Measurements from ENCODE around the gene SORCS3. TPM values are rescaled to one million over a fixed set of nuclear protein-coding genes. Genes with fewer than 3 reads are reported as not detected.
A peak's percentile ranks its signal among the peaks of the same experiment; 100 is the strongest.

Gene SORCS3
- total RNA-seq, 2 experiments from 2014 or later: not detected

- Mint-ChIP-seq H3K4me3 (no peak overlapping the region), H3K9me3 (ENCODE audit: insufficient read depth) (no peaks in the 10 kb centered on the region), H3K27ac (no peak overlapping the region), H3K36me3 (ENCODE audit: low read depth) (no peaks in the 10 kb centered on the region), H3K27me3 (ENCODE audit: low read depth) (peaks cover 2% of the 10 kb centered on the region), H3K4me1 (ENCODE audit: low read depth) (no peaks in the 10 kb centered on the region)
- POLR2A ChIA-PET: no interaction called here
- CTCF ChIA-PET: no interaction called here
- ATAC-seq (no peak), DNase-seq (no peak)
Observed at GRCh38 chr10:104796823-104797222, 155.7 kb downstream of the SORCS3 start.

DNA sequence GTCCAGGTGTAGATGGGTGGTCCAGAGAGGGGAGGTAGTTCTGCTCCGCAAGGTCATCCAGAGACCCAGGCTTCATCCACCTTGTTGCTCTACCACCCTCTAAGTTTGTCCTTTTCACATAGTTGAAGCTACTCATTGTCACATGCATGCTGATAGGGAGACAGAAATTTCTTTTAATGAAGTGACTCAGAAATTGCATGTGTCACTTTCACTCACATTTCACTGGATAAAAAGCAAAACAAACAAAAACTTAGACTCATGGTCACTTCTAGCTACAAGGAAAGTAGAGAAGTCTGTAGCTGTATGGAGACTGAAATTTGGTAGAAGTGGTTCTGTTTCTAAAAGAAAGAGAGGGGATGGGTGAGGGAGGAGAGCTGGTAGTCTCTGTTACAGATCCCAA is 161.9 kb downstream of the SORCS3 start:
- ChIA-PET CTCF (no interaction called here), POLR2A (no interaction called here)
- Mint-ChIP-seq H3K4me1 (ENCODE audit: low read depth) (no peaks in the 10 kb centered on the region), H3K27ac (no peak overlapping the region), H3K4me3 (no peak overlapping the region), H3K36me3 (ENCODE audit: low read depth) (no peaks in the 10 kb centered on the region), H3K27me3 (ENCODE audit: low read depth) (peaks cover 2% of the 10 kb centered on the region), H3K9me3 (ENCODE audit: insufficient read depth) (no peaks in the 10 kb centered on the region)
- DNase-seq (no peak), ATAC-seq (no peak)

GRCh38 chr10:104804880-104805279 is 163.8 kb downstream of the SORCS3 start:
- no peaks in the 10 kb centered on the region for H3K9me3 Mint-ChIP-seq (ENCODE audit: insufficient read depth)
- H3K4me3 Mint-ChIP-seq: no peak overlapping the region
- peaks cover 5% of the 10 kb centered on the region for H3K4me1 Mint-ChIP-seq (ENCODE audit: low read depth)
- DNase-seq (no peak), ATAC-seq (no peak)
- no peaks in the 10 kb centered on the region for H3K27me3 Mint-ChIP-seq (ENCODE audit: low read depth)
- no peak overlapping the region for H3K27ac Mint-ChIP-seq
- no peaks in the 10 kb centered on the region for H3K36me3 Mint-ChIP-seq (ENCODE audit: low read depth)
- ChIA-PET CTCF (no interaction called here), POLR2A (no interaction called here)

DNA sequence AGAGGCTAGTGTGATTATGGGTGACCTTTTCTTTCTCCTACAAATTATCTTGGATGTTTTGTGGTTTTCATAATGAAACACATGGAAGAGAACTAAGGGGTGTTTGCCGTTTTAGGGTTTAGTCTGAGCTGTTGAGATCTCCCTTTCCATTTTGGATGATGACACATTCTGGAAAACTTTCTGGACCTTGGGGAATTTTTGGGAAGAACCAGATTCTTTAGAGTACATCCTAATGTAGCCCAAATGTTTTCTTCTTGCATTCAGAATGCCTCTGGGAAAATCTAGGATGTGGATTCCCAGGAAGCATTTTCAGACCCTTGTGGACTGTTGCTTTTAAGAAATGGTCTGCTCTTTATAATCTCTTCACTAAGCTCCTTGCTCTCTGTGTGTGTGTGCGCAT is 165.7 kb downstream of the SORCS3 start:
- no peaks in the 10 kb centered on the region for H3K27me3 Mint-ChIP-seq (ENCODE audit: low read depth)
- no peak overlapping the region for H3K4me3 Mint-ChIP-seq
- no peaks in the 10 kb centered on the region for H3K9me3 Mint-ChIP-seq (ENCODE audit: insufficient read depth)
- POLR2A ChIA-PET: no interaction called here
- H3K4me1 Mint-ChIP-seq (ENCODE audit: low read depth): peaks cover 5% of the 10 kb centered on the region
- H3K36me3 Mint-ChIP-seq (ENCODE audit: low read depth): no peaks in the 10 kb centered on the region
- no peak for ATAC-seq
- CTCF ChIA-PET: no interaction called here
- no peak for DNase-seq
- H3K27ac Mint-ChIP-seq: no peak overlapping the region

DNA sequence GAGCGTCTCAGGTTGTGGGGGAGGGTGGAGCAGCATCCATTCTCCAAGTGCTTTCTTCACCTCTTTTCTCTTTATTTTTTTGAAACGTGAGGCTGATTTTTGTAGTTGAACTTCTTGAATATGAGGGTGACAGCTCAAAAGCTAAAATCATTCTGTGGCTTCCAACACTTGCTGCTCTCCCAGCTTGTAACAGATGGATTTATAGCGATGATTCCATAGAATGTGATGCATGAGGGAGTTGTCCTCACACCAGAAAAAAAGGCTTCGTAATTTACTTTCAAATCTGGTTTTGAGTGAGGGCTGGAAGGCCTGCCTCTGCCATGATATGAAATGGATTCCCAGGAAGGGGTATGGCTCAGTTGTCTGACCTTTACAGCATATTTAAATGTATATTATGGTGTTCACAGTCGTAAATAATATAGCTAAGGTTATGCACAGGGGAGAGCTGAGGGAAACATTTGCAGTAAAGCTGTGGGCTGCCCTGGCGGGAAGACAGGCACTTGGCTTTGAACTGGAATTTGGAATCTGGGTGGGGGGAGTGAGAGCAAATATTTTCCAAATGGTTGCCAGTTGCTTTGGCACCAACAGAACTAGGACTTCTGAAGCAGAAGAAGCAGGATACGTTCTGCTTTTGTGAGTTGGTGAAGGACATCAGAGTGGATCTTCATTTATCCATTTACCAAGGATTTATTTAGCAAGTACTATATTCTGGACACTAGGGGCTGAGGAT is 166.7 kb downstream of the SORCS3 start:
- POLR2A ChIA-PET: no interaction called here
- peaks cover 5% of the 10 kb centered on the region for H3K4me1 Mint-ChIP-seq (ENCODE audit: low read depth)
- no peak overlapping the region for H3K4me3 Mint-ChIP-seq
- no peaks in the 10 kb centered on the region for H3K27me3 Mint-ChIP-seq (ENCODE audit: low read depth)
- no peak for DNase-seq
- ATAC-seq: no peak
- H3K36me3 Mint-ChIP-seq (ENCODE audit: low read depth): no peaks in the 10 kb centered on the region
- no peak overlapping the region for H3K27ac Mint-ChIP-seq
- H3K9me3 Mint-ChIP-seq (ENCODE audit: insufficient read depth): no peaks in the 10 kb centered on the region
- CTCF ChIA-PET: no interaction called here

DNA sequence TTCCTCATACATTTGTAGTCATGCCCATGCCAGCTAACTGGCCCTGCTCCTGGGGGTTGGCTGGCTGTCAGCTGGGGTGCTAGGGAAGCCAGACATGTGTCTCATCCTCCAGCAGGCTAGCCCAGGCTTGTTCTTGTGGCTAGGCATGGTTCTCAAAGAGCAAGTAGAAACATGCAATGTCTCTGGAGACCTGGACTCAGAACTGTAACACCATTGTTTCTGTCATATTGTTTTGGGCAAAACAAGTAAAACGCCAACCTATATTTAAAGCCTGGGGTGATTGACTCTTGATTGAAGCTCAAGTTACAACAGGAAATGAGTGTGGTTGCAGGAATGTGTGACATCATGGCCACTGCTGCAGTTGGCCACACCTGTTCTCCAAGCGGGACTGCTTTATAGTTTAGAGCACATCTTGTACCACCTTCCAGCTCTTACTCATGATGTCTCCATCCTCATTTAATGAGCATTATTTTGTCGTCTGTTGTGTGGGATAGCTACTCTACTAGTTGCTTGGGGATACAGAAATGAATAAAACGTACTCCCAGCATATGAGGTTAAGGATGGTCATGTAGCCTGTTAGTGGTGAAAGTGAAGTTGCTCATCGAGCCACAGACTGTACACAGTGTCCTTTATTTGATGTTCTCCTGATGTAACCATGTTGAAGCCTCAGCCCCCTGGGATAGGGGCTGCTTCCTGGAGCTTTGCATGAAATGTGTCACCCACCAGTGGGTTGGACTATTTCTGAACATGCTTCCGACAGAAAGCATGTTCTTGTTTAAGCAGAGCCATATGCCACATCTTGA is 168.4 kb downstream of the SORCS3 start:
- H3K27me3 Mint-ChIP-seq (ENCODE audit: low read depth): no peaks in the 10 kb centered on the region
- ATAC-seq: no peak
- no peaks in the 10 kb centered on the region for H3K36me3 Mint-ChIP-seq (ENCODE audit: low read depth)
- no peak overlapping the region for H3K27ac Mint-ChIP-seq
- no peaks in the 10 kb centered on the region for H3K9me3 Mint-ChIP-seq (ENCODE audit: insufficient read depth)
- DNase-seq: no peak
- H3K4me3 Mint-ChIP-seq: no peak overlapping the region
- ChIA-PET CTCF (no interaction called here), POLR2A (no interaction called here)
- H3K4me1 Mint-ChIP-seq (ENCODE audit: low read depth): peaks cover 5% of the 10 kb centered on the region

DNA sequence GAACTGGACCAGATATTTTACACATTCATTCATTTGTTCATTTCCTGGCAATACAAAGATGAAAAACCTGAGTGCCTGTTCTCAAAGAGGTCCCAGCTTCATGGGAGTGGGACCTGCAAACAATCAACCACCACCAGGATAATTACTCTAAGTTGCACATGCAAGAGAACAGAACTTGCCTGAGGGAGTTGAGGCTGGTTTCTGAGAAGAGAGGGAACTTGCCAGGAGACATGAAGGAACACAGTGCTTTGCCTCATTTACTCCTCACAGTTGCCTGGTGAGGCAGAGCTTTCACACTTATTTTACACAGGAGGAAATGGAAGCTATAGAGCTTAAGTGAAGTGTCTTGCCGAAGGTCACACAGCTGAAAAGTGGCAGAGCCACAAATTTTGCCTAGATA is 170.1 kb downstream of the SORCS3 start:
- H3K36me3 Mint-ChIP-seq (ENCODE audit: low read depth): no peaks in the 10 kb centered on the region
- POLR2A ChIA-PET: no interaction called here
- no peak overlapping the region for H3K27ac Mint-ChIP-seq
- peaks cover 5% of the 10 kb centered on the region for H3K4me1 Mint-ChIP-seq (ENCODE audit: low read depth)
- H3K4me3 Mint-ChIP-seq: no peak overlapping the region
- no peak for DNase-seq
- no peaks in the 10 kb centered on the region for H3K27me3 Mint-ChIP-seq (ENCODE audit: low read depth)
- no peak for ATAC-seq
- CTCF ChIA-PET: no interaction called here
- no peaks in the 10 kb centered on the region for H3K9me3 Mint-ChIP-seq (ENCODE audit: insufficient read depth)

DNA sequence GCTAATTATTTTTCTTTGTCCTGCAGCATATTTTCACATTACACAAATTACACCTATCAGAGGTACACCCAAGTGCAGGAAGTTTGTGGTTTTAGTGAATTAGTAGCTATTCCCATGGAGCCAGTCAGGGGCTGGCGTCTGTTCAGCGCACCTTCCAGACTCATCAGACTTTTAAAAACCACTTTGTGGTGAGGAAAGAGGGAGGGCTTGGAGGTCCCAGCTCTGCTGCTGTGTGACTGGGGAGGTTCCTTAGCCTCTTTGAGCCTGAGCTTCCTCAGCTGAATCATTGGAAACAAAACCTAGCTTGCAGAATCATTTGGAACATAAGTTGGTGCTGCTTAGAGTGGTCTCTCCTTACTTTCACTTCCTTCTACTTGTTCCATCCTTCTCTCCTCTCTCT is 175.4 kb downstream of the SORCS3 start:
- H3K4me1 Mint-ChIP-seq (ENCODE audit: low read depth): no peaks in the 10 kb centered on the region
- H3K4me3 Mint-ChIP-seq: no peak overlapping the region
- DNase-seq: no peak

DNA sequence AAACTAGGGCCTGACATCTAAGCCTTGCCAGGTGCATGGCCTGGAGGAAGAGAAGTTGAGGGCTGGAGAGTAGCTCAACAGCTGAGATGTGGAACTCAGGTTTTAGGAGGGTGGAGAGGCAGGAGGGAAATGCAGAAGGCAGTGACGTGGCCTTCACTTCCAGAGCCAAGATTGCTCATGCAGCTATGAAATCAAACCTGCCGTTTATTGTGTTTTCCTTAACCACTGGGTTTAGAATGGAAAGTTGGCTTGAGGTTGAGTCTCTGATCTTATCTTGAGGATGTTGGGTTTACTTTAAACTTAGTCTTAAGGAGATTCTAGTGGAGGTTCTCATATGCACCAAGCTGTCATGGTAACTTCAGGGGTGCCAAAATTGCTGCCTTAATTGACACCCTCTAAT is 178.6 kb downstream of the SORCS3 start:
- Mint-ChIP-seq H3K4me3 (no peak overlapping the region), H3K27me3 (ENCODE audit: low read depth) (no peaks in the 10 kb centered on the region), H3K36me3 (ENCODE audit: low read depth) (no peaks in the 10 kb centered on the region), H3K27ac (no peak overlapping the region), H3K9me3 (ENCODE audit: insufficient read depth) (no peaks in the 10 kb centered on the region), H3K4me1 (ENCODE audit: low read depth) (no peaks in the 10 kb centered on the region)
- DNase-seq (no peak), ATAC-seq (no peak)
- CTCF ChIA-PET: no interaction called here
- POLR2A ChIA-PET: no interaction called here

More for the DNA sequence above, 175.4 kb downstream of the SORCS3 start:
- POLR2A ChIA-PET: no interaction called here
- Mint-ChIP-seq H3K27me3 (ENCODE audit: low read depth) (no peaks in the 10 kb centered on the region), H3K36me3 (ENCODE audit: low read depth) (no peaks in the 10 kb centered on the region), H3K27ac (no peak overlapping the region), H3K9me3 (ENCODE audit: insufficient read depth) (no peaks in the 10 kb centered on the region)
- CTCF ChIA-PET: no interaction called here
- no peak for ATAC-seq

- no peaks in the 10 kb centered on the region for H3K9me3 Mint-ChIP-seq (ENCODE audit: insufficient read depth)
- POLR2A ChIA-PET: no interaction called here
- CTCF ChIA-PET: no interaction called here
Observed at GRCh38 chr10:104822088-104822487, 181.0 kb downstream of the SORCS3 start.

GRCh38 chr10:104824380-104825006 is 183.4 kb downstream of the SORCS3 start:
- H3K27me3 Mint-ChIP-seq (ENCODE audit: low read depth): no peaks in the 10 kb centered on the region
- H3K36me3 Mint-ChIP-seq (ENCODE audit: low read depth): no peaks in the 10 kb centered on the region
- DNase-seq: peak; percentile 45
- H3K27ac Mint-ChIP-seq: no peak overlapping the region
- H3K9me3 Mint-ChIP-seq (ENCODE audit: insufficient read depth): no peaks in the 10 kb centered on the region
- no peak overlapping the region for H3K4me3 Mint-ChIP-seq
- ChIA-PET CTCF (no interaction called here), POLR2A (no interaction called here)
- ATAC-seq: no peak
- H3K4me1 Mint-ChIP-seq (ENCODE audit: low read depth): no peaks in the 10 kb centered on the region

More at GRCh38 chr10:104822088-104822487, 181.0 kb downstream of the SORCS3 start:
- no peak overlapping the region for H3K27ac Mint-ChIP-seq
- no peaks in the 10 kb centered on the region for H3K4me1 Mint-ChIP-seq (ENCODE audit: low read depth)
- H3K36me3 Mint-ChIP-seq (ENCODE audit: low read depth): no peaks in the 10 kb centered on the region
- DNase-seq (no peak), ATAC-seq (no peak)
- no peaks in the 10 kb centered on the region for H3K27me3 Mint-ChIP-seq (ENCODE audit: low read depth)
- no peak overlapping the region for H3K4me3 Mint-ChIP-seq

GRCh38 chr10:104831272-104831671 is 190.2 kb downstream of the SORCS3 start:
- ChIA-PET CTCF (interaction anchor here (1.0 kb wide), 1 partner anchor 90 kb away, joined by 3 read pairs; no protein-coding TSS in a partner anchor), POLR2A (no interaction called here)
- Mint-ChIP-seq H3K27me3 (ENCODE audit: low read depth) (no peaks in the 10 kb centered on the region), H3K4me1 (ENCODE audit: low read depth) (no peaks in the 10 kb centered on the region), H3K27ac (no peak overlapping the region), H3K4me3 (no peak overlapping the region), H3K9me3 (ENCODE audit: insufficient read depth) (no peaks in the 10 kb centered on the region), H3K36me3 (ENCODE audit: low read depth) (no peaks in the 10 kb centered on the region)
- DNase-seq: no peak
- ATAC-seq: no peak

Data from activated CD8-positive, alpha-beta T cell treated with anti-CD3 and anti-CD28 coated beads, Interleukin-2, amount 10 ng/mL, durations not matched to agents 7 days and 5 days (primary cell).